A204.1 (cell line): ENCODE measurements around the gene WIPF1.
A peak's percentile ranks its signal among the peaks of the same experiment; 100 is the strongest.
"Not testable (repeated sequence)": the region's sequence is repeated elsewhere in the genome, so short reads cannot be mapped to it uniquely, and the experiment has no call there.

Experiments used
- FAIRE-seq: peaks from 2 replicates; lab custom pipeline; 2012; peaks lifted over from hg19 to GRCh38; lab: Jason Lieb, UNC

Gene WIPF1

GRCh38 chr2:174570318-174570958 is 27.2 kb downstream of the WIPF1 start:
- FAIRE-seq = no peak

- FAIRE-seq = no peak
These were observed 27.9 kb downstream of the WIPF1 start for GRCh38 chr2:174569678-174570077.

- no peak for FAIRE-seq
These were observed 29.2 kb downstream of the WIPF1 start for GRCh38 chr2:174568425-174568824.

GRCh38 chr2:174566871-174567270 is 30.7 kb downstream of the WIPF1 start:
- FAIRE-seq = no peak

GRCh38 chr2:174563530-174564282 is 33.9 kb downstream of the WIPF1 start:
- FAIRE-seq = no peak

GRCh38 chr2:174561972-174562370 is 35.6 kb downstream of the WIPF1 start:
- no peak for FAIRE-seq

GRCh38 chr2:174561283-174561971 is 36.2 kb downstream of the WIPF1 start:
- FAIRE-seq = no peak

- peak; percentile 48 for FAIRE-seq
These were observed 36.9 kb downstream of the WIPF1 start for GRCh38 chr2:174560737-174561136.

- FAIRE-seq = no peak
These were observed 41.6 kb downstream of the WIPF1 start for GRCh38 chr2:174555998-174556397.

GRCh38 chr2:174554529-174555150 is 43.0 kb downstream of the WIPF1 start:
- FAIRE-seq = no peak

- no peak for FAIRE-seq
These were observed 43.7 kb downstream of the WIPF1 start for GRCh38 chr2:174553811-174554493.

- no peak for FAIRE-seq
These were observed 44.7 kb downstream of the WIPF1 start for GRCh38 chr2:174552880-174553279.

GRCh38 chr2:174551697-174552096 is 45.9 kb downstream of the WIPF1 start:
- FAIRE-seq = no peak

- FAIRE-seq = not testable (repeated sequence)
These were observed 49.0 kb downstream of the WIPF1 start for GRCh38 chr2:174548646-174549045.

GRCh38 chr2:174548021-174548420 is 49.6 kb downstream of the WIPF1 start:
- not testable (repeated sequence) for FAIRE-seq

- FAIRE-seq = no peak
These were observed 50.8 kb downstream of the WIPF1 start for GRCh38 chr2:174546519-174547506.

- no peak for FAIRE-seq
These were observed 52.4 kb downstream of the WIPF1 start for GRCh38 chr2:174545240-174545639.

GRCh38 chr2:174544802-174545201 is 52.8 kb downstream of the WIPF1 start:
- no peak for FAIRE-seq

GRCh38 chr2:174544156-174544555 is 53.4 kb downstream of the WIPF1 start:
- FAIRE-seq = no peak

- FAIRE-seq = no peak
These were observed 56.7 kb downstream of the WIPF1 start for GRCh38 chr2:174540893-174541292.
